Naive thymus-derived CD4-positive, alpha-beta T cell (primary cell): ENCODE measurements around the gene AMY1B. TPM values are rescaled to one million over a fixed set of nuclear protein-coding genes. Genes with fewer than 3 reads are reported as not detected.
"Not testable (repeated sequence)": the region's sequence is repeated elsewhere in the genome, so short reads cannot be mapped to it uniquely, and the experiment has no call there.

Source experiments
- ATAC-seq: fragments of 150-1000 bp; cut with Tn5 transposase; 2 replicates; pipeline ENCODE4 v1.10.0; 2021; ENCODE audit warnings: mild to moderate bottlenecking, moderate library complexity
- CTCF ChIA-PET: fragments of 350-600 bp; sonication (Branson Sonifier 250); formaldehyde crosslinking; loops from one replicate; lab custom pipeline; 2021; ENCODE audit warnings: antibody characterized with exemption; lab: Charles Lee
- POLR2A ChIA-PET: fragments of 350-600 bp; sonication (Branson Sonifier 250); formaldehyde crosslinking; loops from one replicate; lab custom pipeline; 2021; ENCODE audit warnings: antibody characterized with exemption, inconsistent platforms; lab: Charles Lee
- DNase-seq, 9 donors: peaks; one replicate each; pipeline versions ENCODE4 v3.0.0 to v3.0.0-alpha.2; 2020 to 2022; ENCODE audit warnings: mixed read lengths in 1 of 9
- H3K27ac ChIP-seq: one replicate; pipeline ENCODE4 v1.7.0; 2013; ENCODE audit warnings: mild to moderate bottlenecking, low read depth, low read length, moderate library complexity
- H3K27me3 ChIP-seq, 2 donors: one replicate each; pipeline ENCODE4 v1.7.0; 2013; ENCODE audit warnings: low read length in 2 of 2, mild to moderate bottlenecking in 2 of 2, moderate library complexity in 2 of 2; ENCODE audit not compliant: control insufficient read depth in 2 of 2, insufficient read depth in 2 of 2
- H3K36me3 ChIP-seq, 3 experiments: 1 replicate in 2 of 3; 2 replicates in 1 of 3; pipeline ENCODE4 v1.7.0; 2013; ENCODE audit warnings: low read length in 3 of 3, mild to moderate bottlenecking in 3 of 3, moderate library complexity in 1 of 3; ENCODE audit not compliant: insufficient read depth in 3 of 3, control insufficient read depth in 2 of 3
- H3K4me1 ChIP-seq, 2 donors: one replicate each; pipeline ENCODE4 v1.7.0; 2013; ENCODE audit warnings: low read length in 2 of 2, mild to moderate bottlenecking in 2 of 2, moderate library complexity in 1 of 2; ENCODE audit not compliant: control insufficient read depth in 2 of 2, insufficient read depth in 2 of 2
- H3K4me3 ChIP-seq: 2 replicates; pipeline ENCODE4 v1.7.0; 2013; ENCODE audit warnings: mild to moderate bottlenecking, low read length
- H3K9me3 ChIP-seq, 3 experiments: 1 replicate in 2 of 3; 2 replicates in 1 of 3; pipeline ENCODE4 v1.7.0; 2013; ENCODE audit warnings: low read length in 3 of 3; ENCODE audit not compliant: control insufficient read depth in 2 of 3
- H3K27ac Mint-ChIP-seq, 9 donors: one replicate each; pipeline ENCODE4 v1.8.0; 2020 to 2022; ENCODE audit warnings: mixed read lengths in 9 of 9, mild to moderate bottlenecking in 8 of 9, moderate library complexity in 5 of 9, inconsistent platforms in 2 of 9
- H3K27me3 Mint-ChIP-seq, 5 donors: one replicate each; pipeline ENCODE4 v1.8.0; 2021 to 2022; ENCODE audit warnings: mixed read lengths in 5 of 5, mild to moderate bottlenecking in 1 of 5
- H3K36me3 Mint-ChIP-seq, 5 donors: one replicate each; pipeline ENCODE4 v1.8.0; 2020 to 2022; ENCODE audit warnings: mixed read lengths in 5 of 5, mild to moderate bottlenecking in 3 of 5, inconsistent platforms in 1 of 5
- H3K4me1 Mint-ChIP-seq, 7 donors: one replicate each; pipeline ENCODE4 v1.8.0; 2020 to 2022; ENCODE audit warnings: mixed read lengths in 7 of 7, mild to moderate bottlenecking in 3 of 7, inconsistent platforms in 1 of 7
- H3K4me3 Mint-ChIP-seq, 10 donors: one replicate each; pipeline ENCODE4 v1.8.0; 2020 to 2022; ENCODE audit warnings: mild to moderate bottlenecking in 10 of 10, mixed read lengths in 10 of 10, moderate library complexity in 6 of 10, inconsistent platforms in 2 of 10
- H3K9me3 Mint-ChIP-seq, 11 donors: one replicate each; pipeline ENCODE4 v1.8.0; 2020 to 2022; ENCODE audit warnings: mixed read lengths in 11 of 11, mild to moderate bottlenecking in 4 of 11, inconsistent platforms in 1 of 11, moderate library complexity in 1 of 11
- intact Hi-C, 2 donors: fragments of 100-400 bp; cut with micrococcal nuclease; formaldehyde crosslinking; loops; one replicate each; pipeline ENCODE4 v1.15.1; 2023
- polyA plus RNA-seq, 2 donors: library from polyadenylated mRNA; unstranded; fragments of 300-500 nt; fragmentation: Illumina TruSeq; gene quantifications; one replicate each; pipeline ENCODE4 v1.2.3, GENCODE V29; 2021
- total RNA-seq, 6 experiments: library from RNA in 5 of 6; stranded (reverse) in 5 of 6; gene quantifications; 1 replicate in 5 of 6; 2 replicates in 1 of 6; pipeline ENCODE4 v1.2.3 and lab custom pipeline; 2021 to 2026

The AMY1B gene
- total and polyA plus RNA-seq, 7 experiments from 2014 or later = not detected

GRCh38 chr1:103654133-103654532, 41.9 kb downstream of the AMY1B start:
- H3K27me3 Mint-ChIP-seq, H3K9me3 ChIP-seq, H3K4me1 ChIP-seq, H3K4me3 Mint-ChIP-seq, H3K27me3 ChIP-seq, H3K4me3 ChIP-seq, DNase-seq, ATAC-seq, H3K4me1 Mint-ChIP-seq, H3K36me3 Mint-ChIP-seq, H3K9me3 Mint-ChIP-seq, intact Hi-C loops, H3K27ac ChIP-seq, H3K27ac Mint-ChIP-seq, POLR2A ChIA-PET, CTCF ChIA-PET, H3K36me3 ChIP-seq: not testable (repeated sequence)

- H3K4me1 Mint-ChIP-seq, H3K4me1 ChIP-seq, H3K27me3 Mint-ChIP-seq, H3K4me3 ChIP-seq, DNase-seq, H3K27ac ChIP-seq, H3K36me3 ChIP-seq, H3K27ac Mint-ChIP-seq, CTCF ChIA-PET, H3K9me3 Mint-ChIP-seq, H3K36me3 Mint-ChIP-seq, H3K27me3 ChIP-seq, H3K4me3 Mint-ChIP-seq, POLR2A ChIA-PET, ATAC-seq, intact Hi-C loops, H3K9me3 ChIP-seq: not testable (repeated sequence)
Measured at GRCh38 chr1:103650889-103651288, 45.1 kb downstream of the AMY1B start.

- H3K27me3 Mint-ChIP-seq, H3K4me3 ChIP-seq, H3K27me3 ChIP-seq, H3K36me3 ChIP-seq, ATAC-seq, DNase-seq, H3K9me3 Mint-ChIP-seq, H3K9me3 ChIP-seq, H3K36me3 Mint-ChIP-seq, H3K27ac Mint-ChIP-seq, H3K4me1 Mint-ChIP-seq, H3K27ac ChIP-seq, POLR2A ChIA-PET, H3K4me3 Mint-ChIP-seq, intact Hi-C loops, H3K4me1 ChIP-seq, CTCF ChIA-PET: not testable (repeated sequence)
Measured at GRCh38 chr1:103650305-103650704, 45.7 kb downstream of the AMY1B start.

GRCh38 chr1:103643908-103644307, 52.1 kb downstream of the AMY1B start:
- POLR2A ChIA-PET, H3K36me3 Mint-ChIP-seq: not testable (repeated sequence)

GRCh38 chr1:103641194-103641593, 54.8 kb downstream of the AMY1B start:
- H3K36me3 ChIP-seq, H3K4me3 ChIP-seq, H3K4me1 Mint-ChIP-seq, H3K36me3 Mint-ChIP-seq, H3K27ac Mint-ChIP-seq, H3K27ac ChIP-seq, ATAC-seq, H3K27me3 Mint-ChIP-seq, intact Hi-C loops, POLR2A ChIA-PET, CTCF ChIA-PET, H3K27me3 ChIP-seq, H3K4me3 Mint-ChIP-seq, H3K9me3 Mint-ChIP-seq, DNase-seq, H3K4me1 ChIP-seq, H3K9me3 ChIP-seq: not testable (repeated sequence)

More at GRCh38 chr1:103643908-103644307, 52.1 kb downstream of the AMY1B start:
- H3K36me3 ChIP-seq, ATAC-seq, H3K4me3 ChIP-seq, H3K9me3 Mint-ChIP-seq, H3K4me3 Mint-ChIP-seq, H3K27ac ChIP-seq, H3K4me1 Mint-ChIP-seq, DNase-seq, H3K27ac Mint-ChIP-seq, H3K27me3 Mint-ChIP-seq, H3K27me3 ChIP-seq, intact Hi-C loops, H3K4me1 ChIP-seq, CTCF ChIA-PET, H3K9me3 ChIP-seq: not testable (repeated sequence)

Other genes with a start within 250 kb of the AMY1B start
- gene RNPC3, start 170.5 kb downstream of the AMY1B start, total RNA-seq = 10 to 100 TPM; 35.3 to 99.4 (median 52.1) TPM
- gene RNPC3, start 170.5 kb downstream of the AMY1B start, polyA plus RNA-seq = 10 to 100 TPM; 16.3 to 16.6 TPM
- gene AMY2B, start 124.6 kb downstream of the AMY1B start, total RNA-seq = 10 to 100 TPM; 13.2 to 65.0 (median 43.7) TPM
- 1 to 10 TPM; 1.5 to 1.7 TPM for gene AMY2B, start 124.6 kb downstream of the AMY1B start, polyA plus RNA-seq
- gene AMY2A, start 78.8 kb downstream of the AMY1B start, total RNA-seq = under 1 TPM in 1 of 5 experiments, not detected in 4; 0.35 TPM
- not detected for gene AMY2A, start 78.8 kb downstream of the AMY1B start, polyA plus RNA-seq
- not detected for gene AMY1A, start 40.5 kb downstream of the AMY1B start, total RNA-seq
- not detected for gene AMY1A, start 40.5 kb downstream of the AMY1B start, polyA plus RNA-seq
- gene AMY1C, start 53.7 kb upstream of the AMY1B start, total RNA-seq = not detected
- not detected for gene AMY1C, start 53.7 kb upstream of the AMY1B start, polyA plus RNA-seq